Esophagus squamous epithelium (tissue), 5 donors: Measurements from ENCODE around the gene USP2. TPM values are rescaled to one million over a fixed set of nuclear protein-coding genes. Genes with fewer than 3 reads are reported as not detected.
A peak's percentile ranks its signal among the peaks of the same experiment; 100 is the strongest.
"Not testable (repeated sequence)": the region's sequence is repeated elsewhere in the genome, so short reads cannot be mapped to it uniquely, and the experiment has no call there.

ENCODE experiments used
- DNase-seq: peaks from one replicate; lab custom pipeline; 2025; lab: John Stamatoyannopoulos, UW
- H3K27ac ChIP-seq, 4 donors: fragments of 200-600 bp; sonication (generic); one replicate each; pipeline ENCODE4 v1.5.1; 2016 to 2019; ENCODE audit warnings: mild to moderate bottlenecking in 1 of 4
- H3K27me3 ChIP-seq, 4 donors: fragments of 200-600 bp; sonication (generic); 1 replicate in 3 of 4; 2 replicates in 1 of 4; pipeline versions ENCODE4 v1.5.1 to v1.6.0; 2017 to 2021; ENCODE audit warnings: antibody characterized with exemption in 1 of 4
- H3K36me3 ChIP-seq, 3 donors: fragments of 200-600 bp; sonication (generic); one replicate each; pipeline ENCODE4 v1.5.1; 2016 to 2019
- H3K4me1 ChIP-seq, 3 donors: fragments of 200-600 bp; sonication (generic); one replicate each; pipeline ENCODE4 v1.5.1; 2017 to 2019
- H3K4me3 ChIP-seq, 4 donors: fragments of 200-600 bp; sonication (generic); 1 replicate in 3 of 4; 2 replicates in 1 of 4; pipeline ENCODE4 v1.5.1; 2016 to 2019; ENCODE audit warnings: mild to moderate bottlenecking in 2 of 4, moderate library complexity in 1 of 4
- H3K9me3 ChIP-seq, 3 donors: fragments of 200-600 bp; sonication (generic); one replicate each; pipeline ENCODE4 v1.5.1; 2016 to 2019
- CTCF ChIP-seq, 6 experiments: fragments of 450-650 bp in 4 of 6; fragments of 200-600 bp in 2 of 6; sonication (generic) in 2 of 6; IDR thresholded peaks; one replicate each; pipeline ENCODE4 v1.5.1; 2016 to 2019; ENCODE audit warnings: antibody characterized with exemption in 6 of 6, mild to moderate bottlenecking in 4 of 6, moderate library complexity in 4 of 6
- POLR2A ChIP-seq, 4 donors: fragments of 450-650 bp; IDR thresholded peaks; one replicate each; pipeline ENCODE4 v1.6.1; 2017; ENCODE audit warnings: antibody characterized with exemption in 4 of 4, mild to moderate bottlenecking in 4 of 4, moderate library complexity in 3 of 4
- WGBS, 2 donors: methylation state at CpG; one replicate each; pipeline ENCODE4 v1.1.5; 2018; 5-methylcytosine and 5-hydroxymethylcytosine counted together
- intact Hi-C: fragments of 100-400 bp; cut with DNase I; formaldehyde crosslinking; loops from one replicate; pipeline ENCODE4 v1.15.0; 2022
- total RNA-seq, 4 donors: library from RNA; depleted of rRNA; stranded (reverse); fragments of >200 nt; gene quantifications; one replicate each; pipeline ENCODE4 v1.1.0, GENCODE V29; 2016
- donor health status: DM: yes; HTN: yes; CAD: no.

The USP2 gene
- total RNA-seq, 4 donors from 2014 or later = 1.9 to 9.6 (median 4.8) TPM

GRCh38 chr11:119384332-119384731 lies 2.8 kb upstream of the USP2 start:
- TF ChIP-seq CTCF (IDR thresholded peaks at IDR 0.05) (no peak), POLR2A (IDR thresholded peaks at IDR 0.05) (no peak)
- Histone ChIP-seq H3K27me3 (peaks cover 0 to 9% (median 0%) of the 10 kb centered on the region in 4 donors), H3K27ac (no peak overlapping the region), H3K4me1 (peaks cover 5 to 22% (median 15%) of the 10 kb centered on the region in 3 donors), H3K36me3 (no peaks in the 10 kb centered on the region), H3K9me3 (no peaks in the 10 kb centered on the region), H3K4me3 (no peak overlapping the region)
- WGBS, 2 donors = 96 to 97% methylated on average over 2 of the region's 2 CpGs
- intact Hi-C loops = no loop called here
- DNase-seq = no peak

- H3K9me3 ChIP-seq, H3K36me3 ChIP-seq, H3K27me3 ChIP-seq, H3K4me3 ChIP-seq, DNase-seq, intact Hi-C loops: not testable (repeated sequence)
- Histone ChIP-seq H3K27ac (peak overlapping the region in 1 of 4 donors; percentile 58), H3K4me1 (peaks cover 5 to 32% (median 17%) of the 10 kb centered on the region in 3 donors)
- WGBS, 2 donors = 84 to 91% methylated on average over 10 to 11 of the region's 14 CpGs
These were observed 1.0 kb upstream of the USP2 start for GRCh38 chr11:119382513-119382912.

- H3K4me3 ChIP-seq = peak overlapping the region in 3 of 4 donors; percentile 49 to 70 (median 52)
These were observed 611 bp upstream of the USP2 start for GRCh38 chr11:119382101-119382500.

GRCh38 chr11:119380827-119381180 lies 686 bp downstream of the USP2 start:
- TF ChIP-seq POLR2A (IDR thresholded peaks at IDR 0.05) (no peak), CTCF (IDR thresholded peaks at IDR 0.05) (no peak)
- H3K4me3 ChIP-seq = peak overlapping the region; percentile 16 to 70 (median 50)
- H3K4me1 ChIP-seq = peaks cover 14 to 49% (median 33%) of the 10 kb centered on the region in 3 donors
- H3K27ac ChIP-seq = peak overlapping the region; percentile 25 to 80 (median 70)
- H3K27me3 ChIP-seq = peaks cover 0 to 9% (median 0%) of the 10 kb centered on the region in 4 donors
- intact Hi-C loops = no loop called here
- H3K36me3 ChIP-seq = no peaks in the 10 kb centered on the region
- H3K9me3 ChIP-seq = no peaks in the 10 kb centered on the region
- 25% methylated on average over 4 of the region's 10 CpGs; no CpG with 5 or more reads in 1 of the 2 donors for WGBS, 2 donors
- DNase-seq = no peak

More at GRCh38 chr11:119382101-119382500, 611 bp upstream of the USP2 start:
- Histone ChIP-seq H3K27ac (peak overlapping the region in 3 of 4 donors; percentile 58 to 80 (median 59)), H3K36me3 (no peaks in the 10 kb centered on the region), H3K27me3 (peaks cover 0 to 9% (median 0%) of the 10 kb centered on the region in 4 donors), H3K4me1 (peaks cover 5 to 36% (median 21%) of the 10 kb centered on the region in 3 donors), H3K9me3 (no peaks in the 10 kb centered on the region)
- intact Hi-C loops = no loop called here
- no peak for DNase-seq
- 8 to 15% methylated on average over 9 of the region's 9 CpGs for WGBS, 2 donors
- TF ChIP-seq CTCF (IDR thresholded peaks at IDR 0.05) (no peak), POLR2A (IDR thresholded peaks at IDR 0.05) (no peak)

- 76% methylated on average over 10 of the region's 13 CpGs; no CpG with 5 or more reads in 1 of the 2 donors for WGBS, 2 donors
- intact Hi-C loops = no loop called here
- Histone ChIP-seq H3K9me3 (no peaks in the 10 kb centered on the region), H3K4me1 (peaks cover 15 to 54% (median 36%) of the 10 kb centered on the region in 3 donors), H3K27ac (peak overlapping the region in 3 of 4 donors; percentile 59 to 80 (median 80)), H3K4me3 (peak overlapping the region in 1 of 4 donors; percentile 49), H3K27me3 (peaks cover 0 to 9% (median 0%) of the 10 kb centered on the region in 4 donors), H3K36me3 (no peaks in the 10 kb centered on the region)
- TF ChIP-seq CTCF (IDR thresholded peaks at IDR 0.05) = no peak
- DNase-seq = no peak
These were observed 1.2 kb downstream of the USP2 start for GRCh38 chr11:119380160-119380826.
